Peyer's patch (tissue), 4 donors: ENCODE results near the gene PXN. TPM values are rescaled to one million over a fixed set of nuclear protein-coding genes. Genes with fewer than 3 reads are reported as not detected.

Experiments used
- DNase-seq, 3 donors: peaks; one replicate each; pipeline ENCODE4 v3.0.0-alpha.2; 2017 to 2019
- H3K27ac ChIP-seq, 4 donors: fragments of 200-600 bp; sonication (generic); one replicate each; pipeline ENCODE4 v1.5.1; 2016 to 2019
- H3K27me3 ChIP-seq, 2 donors: fragments of 200-600 bp; sonication (generic); one replicate each; pipeline ENCODE4 v1.5.1; 2019
- H3K36me3 ChIP-seq, 3 donors: fragments of 200-600 bp; sonication (generic); one replicate each; pipeline ENCODE4 v1.5.1; 2016 to 2019
- H3K4me1 ChIP-seq, 4 donors: fragments of 200-600 bp; sonication (generic); one replicate each; pipeline ENCODE4 v1.5.1; 2016 to 2019
- H3K4me3 ChIP-seq, 4 donors: fragments of 200-600 bp; sonication (generic); 1 replicate in 3 of 4; 2 replicates in 1 of 4; pipeline ENCODE4 v1.5.1; 2016 to 2019; ENCODE audit warnings: mild to moderate bottlenecking in 1 of 4
- H3K9me3 ChIP-seq, 4 donors: fragments of 200-600 bp; sonication (generic); one replicate each; pipeline ENCODE4 v1.5.1; 2016 to 2019; ENCODE audit warnings: mild to moderate bottlenecking in 1 of 4
- CTCF ChIP-seq, 6 experiments: fragments of 450-650 bp in 4 of 6; fragments of 200-600 bp in 2 of 6; sonication (generic) in 1 of 6; IDR thresholded peaks; one replicate each; pipeline ENCODE4 v1.5.1; 2017 to 2019; ENCODE audit warnings: antibody characterized with exemption in 6 of 6, mild to moderate bottlenecking in 3 of 6, moderate library complexity in 1 of 6
- POLR2A ChIP-seq, 2 donors: fragments of 450-650 bp; IDR thresholded peaks; one replicate each; pipeline ENCODE4 v1.5.1; 2017; ENCODE audit warnings: antibody characterized with exemption in 2 of 2, mild to moderate bottlenecking in 2 of 2, moderate library complexity in 2 of 2
- total RNA-seq, 4 donors: library from RNA; depleted of rRNA; stranded (reverse); fragments of >200 nt; gene quantifications; one replicate each; pipeline ENCODE4 v1.1.0, GENCODE V29; 2016

Gene PXN
- total RNA-seq, 4 donors from 2014 or later, result 138 to 204 (median 177) TPM

DNA sequence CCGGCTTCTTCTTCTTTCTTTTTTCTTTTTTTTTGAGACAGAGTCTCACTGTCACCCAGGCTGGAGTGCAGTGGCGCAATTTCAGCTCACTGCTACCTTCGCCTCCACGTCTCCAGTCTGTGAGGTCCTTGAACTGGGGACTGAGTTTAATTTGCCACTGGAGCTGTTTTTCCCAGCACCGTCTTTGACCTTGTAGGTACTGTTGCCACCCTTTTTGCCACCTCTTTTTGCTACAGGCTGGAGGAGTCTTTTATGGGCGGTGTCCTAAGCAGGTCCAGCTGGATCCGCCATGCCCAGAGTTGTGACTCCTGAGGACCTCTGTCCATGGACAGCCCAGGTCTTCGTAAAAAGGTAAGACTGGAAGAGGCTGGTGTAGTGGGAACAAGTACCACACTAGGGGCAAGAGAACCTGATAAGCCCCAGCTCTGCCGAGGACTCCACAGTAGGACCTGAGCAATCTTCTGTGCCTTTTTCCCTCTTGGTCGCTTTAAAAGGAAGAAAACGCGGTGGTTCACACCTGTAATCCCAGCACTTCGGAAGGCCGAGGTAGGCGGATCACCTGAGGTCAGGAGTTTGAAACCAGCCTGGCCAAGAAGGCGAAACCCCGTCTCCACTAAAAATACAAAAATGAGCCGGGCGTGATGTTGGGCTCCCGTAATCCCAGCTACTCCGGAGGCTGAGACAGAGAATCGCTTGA is 25.2 kb upstream of the PXN start:
- Histone ChIP-seq H3K9me3 (no peaks in the 10 kb centered on the region), H3K27ac (peak overlapping the region; percentile 77 to 99 (median 93)), H3K27me3 (no peaks in the 10 kb centered on the region), H3K36me3 (no peaks in the 10 kb centered on the region), H3K4me1 (peaks cover 0 to 15% (median 3%) of the 10 kb centered on the region in 4 donors), H3K4me3 (peak overlapping the region; percentile 1 to 55 (median 27))
- DNase-seq, result peak in 1 of 3 donors; percentile 56
- no peak for TF ChIP-seq CTCF (IDR thresholded peaks at IDR 0.05)
- TF ChIP-seq POLR2A (IDR thresholded peaks at IDR 0.05), result no peak

DNA sequence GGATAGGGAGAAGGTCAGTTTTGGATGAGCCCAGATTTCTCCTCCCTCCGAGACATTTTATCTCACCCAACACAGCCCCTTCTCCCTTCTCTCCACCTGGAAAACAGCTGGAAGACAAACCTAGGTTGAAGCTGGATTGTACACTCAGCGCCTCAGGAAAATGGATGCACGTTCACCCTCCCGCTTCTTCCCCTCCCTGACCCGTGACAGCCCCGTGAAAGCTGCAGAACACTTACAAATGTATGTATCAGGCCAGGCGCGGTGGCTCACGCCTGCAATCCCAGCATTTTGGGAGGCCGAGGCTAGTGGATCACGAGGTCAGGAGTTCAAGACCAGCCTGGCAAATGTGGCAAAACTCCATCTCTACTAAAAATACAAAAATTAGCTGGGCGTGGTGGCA is 22.0 kb upstream of the PXN start:
- no peak overlapping the region for H3K27ac ChIP-seq
- H3K9me3 ChIP-seq, result no peaks in the 10 kb centered on the region
- DNase-seq, result no peak
- H3K27me3 ChIP-seq, result no peaks in the 10 kb centered on the region
- no peak overlapping the region for H3K4me3 ChIP-seq
- TF ChIP-seq POLR2A (IDR thresholded peaks at IDR 0.05) (no peak), CTCF (IDR thresholded peaks at IDR 0.05) (no peak)
- peaks cover 0 to 9% (median 3%) of the 10 kb centered on the region in 4 donors for H3K4me1 ChIP-seq
- no peaks in the 10 kb centered on the region for H3K36me3 ChIP-seq

DNA sequence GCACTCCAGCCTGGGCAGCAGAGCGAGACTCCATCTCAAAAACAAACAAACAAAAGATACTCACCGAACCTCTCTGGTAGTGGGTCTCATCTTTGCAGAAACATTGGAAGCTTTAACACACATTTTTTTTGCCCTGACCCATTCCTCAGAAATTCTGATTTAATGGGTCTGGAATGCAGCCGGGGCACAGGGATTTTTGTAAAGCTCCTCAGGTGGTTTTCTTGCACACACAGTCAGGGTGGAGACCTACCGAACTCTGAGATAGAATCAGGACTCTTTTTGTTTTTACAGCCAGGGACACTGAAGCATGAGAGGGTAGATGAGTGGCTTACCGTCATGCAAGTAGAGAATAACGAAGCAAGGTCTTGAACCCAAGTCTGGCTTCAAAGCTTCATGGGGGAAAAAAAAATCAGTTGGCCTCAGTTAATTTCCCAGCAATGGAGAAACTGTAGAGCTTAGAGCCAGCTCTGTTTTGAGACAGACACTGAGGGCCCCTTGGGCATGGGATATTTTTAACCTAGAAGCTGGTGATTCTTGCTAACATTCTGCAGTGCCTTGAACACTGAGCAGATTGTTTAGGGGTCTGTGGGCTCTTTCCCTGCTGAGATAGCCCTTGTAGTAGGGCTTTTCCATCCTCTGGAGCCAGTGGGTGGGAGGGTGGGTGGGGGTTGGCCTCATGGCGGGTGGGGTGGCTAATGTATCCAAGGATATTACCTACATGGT is 21.4 kb upstream of the PXN start:
- no peak overlapping the region for H3K4me3 ChIP-seq
- H3K36me3 ChIP-seq, result no peaks in the 10 kb centered on the region
- H3K27me3 ChIP-seq, result no peaks in the 10 kb centered on the region
- H3K27ac ChIP-seq, result no peak overlapping the region
- H3K4me1 ChIP-seq, result peaks cover 0 to 9% (median 3%) of the 10 kb centered on the region in 4 donors
- H3K9me3 ChIP-seq, result no peaks in the 10 kb centered on the region
- DNase-seq, result no peak
- no peak for TF ChIP-seq CTCF (IDR thresholded peaks at IDR 0.05)
- no peak for TF ChIP-seq POLR2A (IDR thresholded peaks at IDR 0.05)

DNA sequence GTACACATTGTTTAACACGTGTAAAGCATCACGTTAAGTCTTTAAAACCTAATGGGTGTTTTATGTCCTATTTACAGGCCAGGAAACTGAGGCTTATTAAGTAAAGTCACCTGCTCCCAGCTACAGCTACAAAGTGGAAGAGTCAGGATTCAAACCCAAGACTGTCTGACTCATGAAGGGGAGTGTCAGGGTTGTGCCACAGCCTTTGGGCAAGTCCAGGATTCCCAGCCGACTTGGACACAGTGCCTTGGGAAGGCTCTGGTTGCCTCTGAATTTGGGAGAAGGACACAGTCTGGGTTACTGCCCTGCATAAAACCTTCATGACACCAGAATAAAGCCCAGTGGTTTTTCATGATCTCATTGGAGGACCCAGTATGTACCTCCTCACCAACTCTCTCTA is 18.9 kb upstream of the PXN start:
- H3K27me3 ChIP-seq, result no peaks in the 10 kb centered on the region
- no peak overlapping the region for H3K27ac ChIP-seq
- H3K36me3 ChIP-seq, result no peaks in the 10 kb centered on the region
- no peak overlapping the region for H3K4me3 ChIP-seq
- DNase-seq, result no peak
- no peaks in the 10 kb centered on the region for H3K4me1 ChIP-seq
- H3K9me3 ChIP-seq, result no peaks in the 10 kb centered on the region
- TF ChIP-seq POLR2A (IDR thresholded peaks at IDR 0.05) (no peak), CTCF (IDR thresholded peaks at IDR 0.05) (no peak)

GRCh38 chr12:120283318-120283717 is 17.8 kb upstream of the PXN start:
- no peak for DNase-seq
- no peaks in the 10 kb centered on the region for H3K27me3 ChIP-seq
- H3K4me1 ChIP-seq, result no peaks in the 10 kb centered on the region
- no peaks in the 10 kb centered on the region for H3K36me3 ChIP-seq
- no peaks in the 10 kb centered on the region for H3K9me3 ChIP-seq
- no peak overlapping the region for H3K27ac ChIP-seq
- TF ChIP-seq CTCF (IDR thresholded peaks at IDR 0.05) (no peak), POLR2A (IDR thresholded peaks at IDR 0.05) (no peak)
- no peak overlapping the region for H3K4me3 ChIP-seq
